Neural cell (in vitro differentiated cells): ENCODE measurements around the gene ACHE. TPM values are rescaled to one million over a fixed set of nuclear protein-coding genes. Genes with fewer than 3 reads are reported as not detected.

Experiments
- polyA plus RNA-seq: library from polyadenylated mRNA; depleted of rRNA; stranded (reverse); fragments of >200 nt; gene quantifications from 2 replicates; pipeline ENCODE4 v1.2.3, GENCODE V29; 2014
- small RNA-seq, 3 experiments: library from RNA; depleted of rRNA; stranded (forward); fragments of <200 nt; gene quantifications; one replicate each; pipeline ENCODE3, GENCODE V24; 2012

The ACHE gene
- polyA plus RNA-seq, 1 donor from 2014 or later: 12.2 TPM

Small RNA genes lying within 50 kb of the gene (small RNA-seq; reads per million reads assigned to genes)
- 0 reads per million in 3 experiments for gene RN7SL549P
- 0 to 0.08 (median 0) reads per million in 3 experiments for gene RPS29P15

Other genes with a start within 250 kb of the ACHE start
- 339 and 389 TPM in 2 replicates for gene ACTL6B, start 239.4 kb downstream of the ACHE start, polyA plus RNA-seq
- 279 and 284 TPM in 2 replicates for gene GNB2, start 222.1 kb downstream of the ACHE start, polyA plus RNA-seq
- gene GIGYF1, start 201.6 kb downstream of the ACHE start, polyA plus RNA-seq: 28.3 and 33.5 TPM in 2 replicates
- 92.1 and 104 TPM in 2 replicates for gene POP7, start 189.8 kb downstream of the ACHE start, polyA plus RNA-seq
- not detected in 2 replicates for gene EPO, start 175.4 kb downstream of the ACHE start, polyA plus RNA-seq
- gene ZAN, start 162.3 kb downstream of the ACHE start, polyA plus RNA-seq: not detected in 2 replicates
- gene EPHB4, start 68.4 kb downstream of the ACHE start, polyA plus RNA-seq: 0.92 and 1.4 TPM in 2 replicates
- 21.2 and 29.0 TPM in 2 replicates for gene SLC12A9, start 43.2 kb downstream of the ACHE start, polyA plus RNA-seq
- gene TRIP6, start 28.5 kb downstream of the ACHE start, polyA plus RNA-seq: 1.4 and 2.1 TPM in 2 replicates
- gene SRRT, start 20.8 kb downstream of the ACHE start, polyA plus RNA-seq: 59.9 and 65.2 TPM in 2 replicates
- gene UFSP1, start 6.2 kb downstream of the ACHE start, polyA plus RNA-seq: 2.4 and 5.0 TPM in 2 replicates
- gene MUC3A, start 53.6 kb upstream of the ACHE start, polyA plus RNA-seq: not detected in 2 replicates
- gene MUC12, start 73.7 kb upstream of the ACHE start, polyA plus RNA-seq: not detected in 2 replicates
- gene MUC17, start 124.2 kb upstream of the ACHE start, polyA plus RNA-seq: not detected in 2 replicates
- gene TRIM56, start 189.6 kb upstream of the ACHE start, polyA plus RNA-seq: 0.01 and 0.12 TPM in 2 replicates
- 0.12 TPM in 1 of 2 replicates, not detected in the other for gene SERPINE1, start 231.2 kb upstream of the ACHE start, polyA plus RNA-seq